Neural cell (in vitro differentiated cells): Measurements from ENCODE around the gene ICA1. TPM values are rescaled to one million over a fixed set of nuclear protein-coding genes. Genes with fewer than 3 reads are reported as not detected.

Experiments used
- H2AFZ ChIP-seq: fragments of 200-600, 300-800 bp; sonication (generic), shearing (Covaris generic); 2 replicates; pipeline ENCODE4 v1.6.0; 2014; ENCODE audit warnings: low read depth, mild to moderate bottlenecking, antibody characterized with exemption, low read length, moderate library complexity
- H3F3A ChIP-seq: fragments of 200-600 bp; shearing (Covaris generic); 2 replicates; pipeline ENCODE4 v1.6.1; 2016; ENCODE audit warnings: mild to moderate bottlenecking, moderate library complexity, mixed read lengths, antibody characterized with exemption, low read length; ENCODE audit not compliant: insufficient read depth, poor library complexity, severe bottlenecking
- H3K27ac ChIP-seq: fragments of 200-600, 300-800 bp; sonication (generic), shearing (Covaris generic); 2 replicates; pipeline ENCODE4 v1.5.1; 2014; ENCODE audit warnings: mild to moderate bottlenecking, low read length, moderate library complexity
- H3K27me3 ChIP-seq: fragments of 300-800, 200-600 bp; sonication (generic), shearing (Covaris generic); 2 replicates; pipeline ENCODE4 v1.6.0; 2014; ENCODE audit warnings: mild to moderate bottlenecking, low read depth, low read length, moderate library complexity; ENCODE audit not compliant: insufficient read depth
- H3K36me3 ChIP-seq: fragments of 300-800, 200-600 bp; sonication (generic), shearing (Covaris generic); 2 replicates; pipeline ENCODE4 v1.5.1; 2014; ENCODE audit warnings: mild to moderate bottlenecking, antibody characterized with exemption, low read length, moderate library complexity; ENCODE audit not compliant: insufficient read depth
- H3K4me2 ChIP-seq: fragments of 300-800, 200-600 bp; sonication (generic), shearing (Covaris generic); 2 replicates; pipeline ENCODE4 v1.6.0; 2014; ENCODE audit warnings: mild to moderate bottlenecking, low read length
- H3K4me3 ChIP-seq: fragments of 300-800, 200-600 bp; sonication (generic), shearing (Covaris generic); 2 replicates; pipeline ENCODE4 v1.5.1; 2014; ENCODE audit warnings: mild to moderate bottlenecking, low read length, moderate library complexity
- H3K79me2 ChIP-seq: fragments of 200-600 bp; shearing (Covaris generic); replicated peaks from 2 replicates; pipeline ENCODE4 v1.6.0; 2014; ENCODE audit warnings: mild to moderate bottlenecking, low read length, moderate library complexity; ENCODE audit not compliant: insufficient read depth
- H3K9ac ChIP-seq: fragments of 300-800, 200-600 bp; sonication (generic), shearing (Covaris generic); 2 replicates; pipeline ENCODE4 v1.6.1; 2016; ENCODE audit warnings: mild to moderate bottlenecking, low read length, mixed read lengths
- H3K9me2 ChIP-seq: fragments of 200-600 bp; shearing (Covaris generic); 2 replicates; pipeline ENCODE4 v1.6.1; 2016; ENCODE audit warnings: mild to moderate bottlenecking, low read length, mixed read lengths; ENCODE audit not compliant: insufficient read depth
- H3K9me3 ChIP-seq: fragments of 200-600, 300-800 bp; sonication (generic), shearing (Covaris generic); 2 replicates; pipeline ENCODE4 v1.6.1; 2016; ENCODE audit warnings: mild to moderate bottlenecking, mixed run types, low read length, moderate library complexity, mixed read lengths
- H4K20me1 ChIP-seq: fragments of 200-600 bp; shearing (Covaris generic); 2 replicates; pipeline ENCODE4 v1.6.1; 2016; ENCODE audit warnings: mild to moderate bottlenecking, mixed run types; ENCODE audit not compliant: insufficient read depth
- CTCF ChIP-seq: fragments of 450-650 bp; IDR thresholded peaks from 2 replicates; pipeline ENCODE4 v1.5.1; 2014; ENCODE audit warnings: antibody characterized with exemption, mild to moderate bottlenecking, moderate library complexity; ENCODE audit not compliant: poor library complexity, severe bottlenecking
- EP300 ChIP-seq: fragments of 450-650 bp; conservative IDR thresholded peaks from 2 replicates; pipeline ENCODE4 v1.6.1; 2014; ENCODE audit warnings: antibody characterized with exemption, mild to moderate bottlenecking, moderate library complexity; ENCODE audit not compliant: poor library complexity, severe bottlenecking
- EZH2 ChIP-seq: fragments of 200-600, 300-800 bp; shearing (Covaris generic), sonication (generic); IDR thresholded peaks from 2 replicates; pipeline ENCODE4 v1.6.1; 2014; ENCODE audit warnings: antibody characterized with exemption, low read length, borderline replicate concordance, mild to moderate bottlenecking; ENCODE audit not compliant: insufficient read depth, poor library complexity, severe bottlenecking
- MXI1 ChIP-seq: fragments of 450-650 bp; conservative IDR thresholded peaks from 2 replicates; pipeline ENCODE4 v1.6.1; 2014; ENCODE audit warnings: antibody characterized with exemption, mild to moderate bottlenecking; ENCODE audit not compliant: poor library complexity, severe bottlenecking
- POLR2AphosphoS5 ChIP-seq: IDR thresholded peaks from 2 replicates; pipeline ENCODE4 v1.6.1; 2012
- RAD21 ChIP-seq: fragments of 450-650 bp; conservative IDR thresholded peaks from 2 replicates; pipeline ENCODE4 v1.6.1; 2014; ENCODE audit warnings: antibody characterized with exemption, mild to moderate bottlenecking, moderate library complexity
- REST ChIP-seq: IDR thresholded peaks from 2 replicates; pipeline ENCODE4 v1.6.1; 2012; ENCODE audit warnings: borderline replicate concordance
- SMC3 ChIP-seq: fragments of 450-650 bp; conservative IDR thresholded peaks from 2 replicates; pipeline ENCODE4 v1.6.1; 2014; ENCODE audit warnings: antibody characterized with exemption, mild to moderate bottlenecking, moderate library complexity; ENCODE audit not compliant: poor library complexity
- TAF1 ChIP-seq: IDR thresholded peaks from 2 replicates; pipeline ENCODE4 v1.6.1; 2012; ENCODE audit warnings: low read depth
- polyA plus RNA-seq: library from polyadenylated mRNA; depleted of rRNA; stranded (reverse); fragments of >200 nt; gene quantifications from 2 replicates; pipeline ENCODE4 v1.2.3, GENCODE V29; 2014

The ICA1 gene
- polyA plus RNA-seq, 1 donor from 2014 or later: 18.6 TPM

- Histone ChIP-seq H2AFZ (no peak overlapping the region), H3K9ac (no peak overlapping the region), H3F3A (no peaks in the 10 kb centered on the region), H3K9me2 (no peaks in the 10 kb centered on the region), H3K4me2 (no peak overlapping the region), H3K4me3 (no peak overlapping the region), H3K27me3 (no peaks in the 10 kb centered on the region), H3K36me3 (no peaks in the 10 kb centered on the region), H3K79me2 (no peaks in the 10 kb centered on the region), H3K27ac (no peak overlapping the region), H4K20me1 (no peaks in the 10 kb centered on the region), H3K9me3 (no peaks in the 10 kb centered on the region)
- TF ChIP-seq EZH2: no peak
- TF ChIP-seq SMC3: no peak
- no peak for TF ChIP-seq EP300
- no peak for TF ChIP-seq REST
- no peak for TF ChIP-seq RAD21
- TF ChIP-seq TAF1: no peak
- no peak for TF ChIP-seq MXI1
- TF ChIP-seq CTCF: no peak
- TF ChIP-seq POLR2AphosphoS5: no peak
These were observed 57.0 kb downstream of the ICA1 start for GRCh38 chr7:8205031-8205387.

GRCh38 chr7:8204339-8205030, 57.5 kb downstream of the ICA1 start:
- H3K27ac ChIP-seq: no peak overlapping the region

More at GRCh38 chr7:8204339-8205030, 57.5 kb downstream of the ICA1 start:
- H2AFZ ChIP-seq: no peak overlapping the region
- no peak overlapping the region for H3K4me2 ChIP-seq
- no peaks in the 10 kb centered on the region for H3K36me3 ChIP-seq
- H3K79me2 ChIP-seq: no peaks in the 10 kb centered on the region
- H3K9me3 ChIP-seq: no peaks in the 10 kb centered on the region
- TF ChIP-seq POLR2AphosphoS5 (no peak), REST (no peak), SMC3 (no peak), CTCF (no peak), EZH2 (no peak), TAF1 (no peak), RAD21 (no peak), EP300 (no peak), MXI1 (no peak)
- H3K9ac ChIP-seq: no peak overlapping the region
- no peaks in the 10 kb centered on the region for H3K27me3 ChIP-seq
- no peaks in the 10 kb centered on the region for H3K9me2 ChIP-seq
- H4K20me1 ChIP-seq: no peaks in the 10 kb centered on the region
- H3F3A ChIP-seq: no peaks in the 10 kb centered on the region
- H3K4me3 ChIP-seq: no peak overlapping the region
